GM19099 (cell line): Measurements from ENCODE around the gene CST9.

Experiments used
- POLR2A ChIP-seq: IDR thresholded peaks from 3 replicates; pipeline ENCODE4 v1.6.1; 2011; ENCODE audit warnings: low read depth; ENCODE audit not compliant: insufficient read length; ENCODE audit errors: extremely low read depth

CST9 gene

GRCh38 chr20:23613676-23614075 is 8.0 kb upstream of the CST9 start:
- no peak for TF ChIP-seq POLR2A

GRCh38 chr20:23612396-23612795 is 6.7 kb upstream of the CST9 start:
- no peak for TF ChIP-seq POLR2A

- TF ChIP-seq POLR2A: no peak
Observed at GRCh38 chr20:23609486-23610109, 3.9 kb upstream of the CST9 start.

- no peak for TF ChIP-seq POLR2A
Observed at GRCh38 chr20:23608251-23608846, 2.6 kb upstream of the CST9 start.

- TF ChIP-seq POLR2A: no peak
Observed at GRCh38 chr20:23607497-23608245, 2.0 kb upstream of the CST9 start.

- no peak for TF ChIP-seq POLR2A
Observed at GRCh38 chr20:23606652-23607049, 934 bp upstream of the CST9 start.

- no peak for TF ChIP-seq POLR2A
Observed at GRCh38 chr20:23604306-23604705, 1.4 kb downstream of the CST9 start.

GRCh38 chr20:23603321-23603720 is 2.4 kb downstream of the CST9 start:
- TF ChIP-seq POLR2A: no peak

- TF ChIP-seq POLR2A: no peak
Observed at GRCh38 chr20:23602699-23603098, 3.0 kb downstream of the CST9 start.

- no peak for TF ChIP-seq POLR2A
Observed at GRCh38 chr20:23602241-23602640, 3.5 kb downstream of the CST9 start.

- no peak for TF ChIP-seq POLR2A
Observed at GRCh38 chr20:23601715-23602114, 4.0 kb downstream of the CST9 start.

- TF ChIP-seq POLR2A: no peak
Observed at GRCh38 chr20:23598481-23598880, 7.2 kb downstream of the CST9 start.

- no peak for TF ChIP-seq POLR2A
Observed at GRCh38 chr20:23596579-23597250, 9.0 kb downstream of the CST9 start.

GRCh38 chr20:23595941-23596340 is 9.8 kb downstream of the CST9 start:
- no peak for TF ChIP-seq POLR2A
